HFF-Myc (cell line): ENCODE results near the gene ASTN1.
"Not testable (repeated sequence)": the region's sequence is repeated elsewhere in the genome, so short reads cannot be mapped to it uniquely, and the experiment has no call there.

Source experiments
- DNase-seq: peaks from one replicate; pipeline ENCODE4 v3.0.0-alpha.2; 2011; ENCODE audit warnings: low read depth; ENCODE audit errors: extremely low read depth
- H3K4me3 ChIP-seq: replicated peaks from 2 replicates; pipeline ENCODE4 v1.5.1; 2011; ENCODE audit warnings: low read depth, mild to moderate bottlenecking, control low read depth, low read length
- CTCF ChIP-seq: IDR thresholded peaks from 2 replicates; pipeline ENCODE4 v1.5.1; 2012; ENCODE audit warnings: mild to moderate bottlenecking, low read depth, low read length, control low read depth; ENCODE audit errors: missing control alignments

The ASTN1 gene

GRCh38 chr1:177080564-177080963 lies 83.9 kb downstream of the ASTN1 start:
- no peak overlapping the region for H3K4me3 ChIP-seq
- TF ChIP-seq CTCF, result no peak

GRCh38 chr1:177077734-177078499 lies 86.6 kb downstream of the ASTN1 start:
- peak; percentile 16 for DNase-seq
- H3K4me3 ChIP-seq, result no peak overlapping the region
- no peak for TF ChIP-seq CTCF

More at GRCh38 chr1:177080564-177080963, 83.9 kb downstream of the ASTN1 start:
- no peak for DNase-seq

- TF ChIP-seq CTCF, result no peak
- H3K4me3 ChIP-seq, result no peak overlapping the region
- DNase-seq, result no peak
These were observed 87.5 kb downstream of the ASTN1 start for GRCh38 chr1:177077006-177077405.

- not testable (repeated sequence) for H3K4me3 ChIP-seq, DNase-seq
These were observed 89.7 kb downstream of the ASTN1 start for GRCh38 chr1:177074811-177075210.

DNA sequence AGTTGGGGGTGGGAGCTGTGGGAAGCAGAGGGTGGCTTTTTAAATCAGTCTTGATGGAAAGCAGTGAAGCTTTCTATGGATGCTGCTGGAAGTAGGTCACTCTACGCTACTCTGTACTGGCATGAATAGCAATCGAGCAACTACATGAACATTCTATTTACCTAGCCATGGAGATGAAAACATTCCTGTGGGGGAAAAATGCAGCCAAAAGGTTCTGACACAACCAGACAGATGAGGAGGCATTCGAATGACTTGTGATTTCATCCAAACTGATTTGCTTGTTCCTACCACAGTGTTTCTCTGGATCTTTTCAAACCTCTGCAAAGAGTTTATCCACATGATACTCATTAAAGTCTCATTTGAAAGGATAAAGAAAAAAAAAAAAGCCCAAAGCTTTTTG lies 95.0 kb downstream of the ASTN1 start:
- DNase-seq, result no peak
- TF ChIP-seq CTCF, result no peak
- H3K4me3 ChIP-seq, result no peak overlapping the region

DNA sequence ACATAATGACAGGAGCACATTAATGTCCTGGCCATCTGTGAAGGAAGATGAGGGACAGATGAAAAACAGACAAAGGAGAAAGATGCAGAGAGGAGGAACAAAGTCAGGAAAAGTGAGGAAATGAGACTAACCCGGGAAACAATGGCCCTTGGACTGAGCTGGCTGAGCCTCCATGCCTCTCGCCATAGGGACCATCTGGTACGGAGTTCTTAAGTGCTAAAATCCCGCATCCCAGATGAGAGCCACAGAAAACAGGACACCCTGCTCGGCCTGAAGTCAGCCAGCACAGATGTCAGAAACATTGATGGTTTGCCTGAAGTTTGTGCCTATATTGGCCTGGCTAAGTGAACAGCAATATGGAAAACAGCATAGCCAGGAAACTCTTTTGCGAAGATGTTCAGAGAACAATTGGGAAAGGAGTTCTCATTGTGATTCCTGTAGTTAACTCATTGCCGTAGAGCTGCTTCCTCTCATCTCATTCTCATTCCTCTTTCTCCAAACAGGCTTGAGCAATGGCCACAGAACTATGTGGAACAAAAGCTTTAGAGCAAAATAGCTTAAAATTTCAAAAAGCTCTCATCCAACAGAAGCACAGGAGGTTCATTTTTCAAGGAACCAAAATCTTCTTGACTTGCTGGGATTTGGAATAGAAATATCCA lies 96.6 kb downstream of the ASTN1 start:
- no peak overlapping the region for H3K4me3 ChIP-seq
- TF ChIP-seq CTCF, result no peak
- no peak for DNase-seq

DNA sequence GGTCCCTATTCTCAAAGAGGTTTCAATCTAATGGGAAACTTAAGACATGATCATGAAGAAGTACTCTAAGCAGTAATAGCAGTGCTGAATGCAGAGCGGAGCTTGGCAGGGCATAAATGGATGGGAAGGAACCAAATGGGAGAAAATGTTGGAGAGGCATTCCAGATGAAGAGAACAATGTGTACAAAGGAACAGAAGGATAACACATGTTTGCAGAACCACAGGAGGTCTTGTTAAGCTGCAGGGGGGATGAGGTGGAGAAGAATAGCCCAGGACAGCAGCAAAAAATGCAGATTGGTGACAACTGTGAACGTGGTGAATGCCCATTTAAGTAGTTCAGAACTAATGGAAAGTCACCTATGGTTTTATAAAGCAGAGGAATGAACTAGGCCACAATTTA lies 99.1 kb downstream of the ASTN1 start:
- TF ChIP-seq CTCF, result no peak

More for the DNA sequence above, 99.1 kb downstream of the ASTN1 start:
- DNase-seq, result no peak
- no peak overlapping the region for H3K4me3 ChIP-seq
